Mucosa of rectum (tissue), 2 donors: ENCODE data around the gene TXNDC17.

Experiments
- H3K27ac ChIP-seq, 2 donors: one replicate each; pipeline ENCODE4 v1.7.0; 2013; ENCODE audit warnings: inconsistent platforms in 2 of 2, low read depth in 2 of 2, low read length in 2 of 2
- H3K27me3 ChIP-seq, 2 donors: one replicate each; pipeline ENCODE4 v1.7.0; 2013; ENCODE audit warnings: low read length in 2 of 2; ENCODE audit not compliant: control insufficient read depth in 2 of 2, insufficient read depth in 2 of 2
- H3K36me3 ChIP-seq, 2 donors: one replicate each; pipeline ENCODE4 v1.7.0; 2013; ENCODE audit warnings: low read length in 2 of 2; ENCODE audit not compliant: control insufficient read depth in 2 of 2, insufficient read depth in 2 of 2
- H3K4me1 ChIP-seq, 2 donors: one replicate each; pipeline ENCODE4 v1.7.0; 2013; ENCODE audit warnings: low read length in 2 of 2, mild to moderate bottlenecking in 1 of 2; ENCODE audit not compliant: control insufficient read depth in 2 of 2, insufficient read depth in 2 of 2
- H3K4me3 ChIP-seq, 2 donors: one replicate each; pipeline ENCODE4 v1.7.0; 2013; ENCODE audit warnings: low read length in 2 of 2
- H3K9ac ChIP-seq, 2 donors: one replicate each; pipeline ENCODE4 v1.7.0; 2013; ENCODE audit warnings: low read length in 2 of 2, low read depth in 1 of 2, mild to moderate bottlenecking in 1 of 2
- H3K9me3 ChIP-seq, 2 donors: one replicate each; pipeline ENCODE4 v1.7.0; 2013; ENCODE audit warnings: low read length in 2 of 2; ENCODE audit not compliant: control insufficient read depth in 2 of 2
- donor health status: healthy.
- donor health status: Normal muscosa, but diverticular disease.

The TXNDC17 gene

GRCh38 chr17:6603744-6604325, 37.0 kb upstream of the TXNDC17 start:
- Histone ChIP-seq H3K9ac (no peak overlapping the region), H3K36me3 (peaks cover 41 to 42% of the 10 kb centered on the region in 2 donors), H3K27me3 (no peaks in the 10 kb centered on the region), H3K9me3 (no peaks in the 10 kb centered on the region), H3K4me1 (peaks cover 0 to 8% of the 10 kb centered on the region in 2 donors), H3K4me3 (no peak overlapping the region), H3K27ac (no peak overlapping the region)

- peaks cover 51 to 52% of the 10 kb centered on the region in 2 donors for H3K36me3 ChIP-seq
- no peak overlapping the region for H3K9ac ChIP-seq
- H3K4me3 ChIP-seq, result no peak overlapping the region
- no peak overlapping the region for H3K27ac ChIP-seq
- no peaks in the 10 kb centered on the region for H3K27me3 ChIP-seq
- H3K4me1 ChIP-seq, result no peaks in the 10 kb centered on the region
- H3K9me3 ChIP-seq, result no peaks in the 10 kb centered on the region
Observed at GRCh38 chr17:6605142-6605541, 35.7 kb upstream of the TXNDC17 start.

- no peak overlapping the region for H3K4me3 ChIP-seq
- no peak overlapping the region for H3K27ac ChIP-seq
- no peaks in the 10 kb centered on the region for H3K9me3 ChIP-seq
- peaks cover 40 to 46% of the 10 kb centered on the region in 2 donors for H3K36me3 ChIP-seq
- no peak overlapping the region for H3K9ac ChIP-seq
- no peaks in the 10 kb centered on the region for H3K27me3 ChIP-seq
- no peaks in the 10 kb centered on the region for H3K4me1 ChIP-seq
Observed at GRCh38 chr17:6608321-6608720, 32.5 kb upstream of the TXNDC17 start.

- no peak overlapping the region for H3K4me3 ChIP-seq
- no peaks in the 10 kb centered on the region for H3K9me3 ChIP-seq
- H3K27me3 ChIP-seq, result no peaks in the 10 kb centered on the region
- H3K27ac ChIP-seq, result no peak overlapping the region
- H3K36me3 ChIP-seq, result peaks cover 40 to 47% of the 10 kb centered on the region in 2 donors
- H3K4me1 ChIP-seq, result no peaks in the 10 kb centered on the region
- no peak overlapping the region for H3K9ac ChIP-seq
Observed at GRCh38 chr17:6610011-6610410, 30.8 kb upstream of the TXNDC17 start.

GRCh38 chr17:6611231-6611630, 29.6 kb upstream of the TXNDC17 start:
- Histone ChIP-seq H3K4me1 (no peaks in the 10 kb centered on the region), H3K36me3 (peaks cover 36 to 39% of the 10 kb centered on the region in 2 donors), H3K27me3 (no peaks in the 10 kb centered on the region), H3K27ac (no peak overlapping the region), H3K9me3 (no peaks in the 10 kb centered on the region), H3K4me3 (no peak overlapping the region), H3K9ac (no peak overlapping the region)

- H3K4me3 ChIP-seq, result no peak overlapping the region
- H3K36me3 ChIP-seq, result peaks cover 21 to 32% of the 10 kb centered on the region in 2 donors
- H3K9me3 ChIP-seq, result no peaks in the 10 kb centered on the region
- no peaks in the 10 kb centered on the region for H3K4me1 ChIP-seq
- H3K27me3 ChIP-seq, result no peaks in the 10 kb centered on the region
- no peak overlapping the region for H3K27ac ChIP-seq
- no peak overlapping the region for H3K9ac ChIP-seq
Observed at GRCh38 chr17:6623941-6624340, 16.9 kb upstream of the TXNDC17 start.

GRCh38 chr17:6626616-6627015, 14.2 kb upstream of the TXNDC17 start:
- Histone ChIP-seq H3K36me3 (peaks cover 14 to 34% of the 10 kb centered on the region in 2 donors), H3K4me3 (no peak overlapping the region), H3K9me3 (no peaks in the 10 kb centered on the region), H3K9ac (no peak overlapping the region), H3K4me1 (no peaks in the 10 kb centered on the region), H3K27me3 (no peaks in the 10 kb centered on the region), H3K27ac (no peak overlapping the region)

- H3K4me3 ChIP-seq, result no peak overlapping the region
- H3K36me3 ChIP-seq, result peaks cover 15 to 33% of the 10 kb centered on the region in 2 donors
- H3K9me3 ChIP-seq, result no peaks in the 10 kb centered on the region
- no peak overlapping the region for H3K27ac ChIP-seq
- no peaks in the 10 kb centered on the region for H3K4me1 ChIP-seq
- no peaks in the 10 kb centered on the region for H3K27me3 ChIP-seq
- H3K9ac ChIP-seq, result no peak overlapping the region
Observed at GRCh38 chr17:6627019-6627418, 13.8 kb upstream of the TXNDC17 start.

- Histone ChIP-seq H3K9me3 (no peaks in the 10 kb centered on the region), H3K9ac (no peak overlapping the region), H3K27ac (no peak overlapping the region), H3K27me3 (no peaks in the 10 kb centered on the region), H3K4me1 (peaks cover 0 to 2% of the 10 kb centered on the region in 2 donors), H3K4me3 (no peak overlapping the region), H3K36me3 (peaks cover 11 to 43% of the 10 kb centered on the region in 2 donors)
Observed at GRCh38 chr17:6630390-6630789, 10.5 kb upstream of the TXNDC17 start.

- peaks cover 5 to 8% of the 10 kb centered on the region in 2 donors for H3K4me1 ChIP-seq
Observed at GRCh38 chr17:6632530-6632929, 8.3 kb upstream of the TXNDC17 start.

More at GRCh38 chr17:6632530-6632929, 8.3 kb upstream of the TXNDC17 start:
- Histone ChIP-seq H3K36me3 (peaks cover 9 to 35% of the 10 kb centered on the region in 2 donors), H3K9ac (no peak overlapping the region), H3K27me3 (no peaks in the 10 kb centered on the region), H3K27ac (no peak overlapping the region), H3K9me3 (no peaks in the 10 kb centered on the region), H3K4me3 (no peak overlapping the region)
